GM23248 (cell line): ENCODE measurements around the gene ATP12A. TPM values are rescaled to one million over a fixed set of nuclear protein-coding genes. Genes with fewer than 3 reads are reported as not detected.

Experiments
- DNase-seq: peaks from one replicate; pipeline ENCODE4 v3.0.0-alpha.2; 2015
- H2AFZ ChIP-seq: fragments of 200-600 bp; sonication (generic); 2 replicates; pipeline ENCODE4 v1.6.1; 2016; ENCODE audit warnings: antibody characterized with exemption
- H3F3A ChIP-seq: fragments of 200-600 bp; sonication (generic); 2 replicates; pipeline ENCODE4 v1.6.1; 2016; ENCODE audit warnings: mild to moderate bottlenecking, antibody characterized with exemption, mixed run types; ENCODE audit not compliant: insufficient read depth
- H3K27ac ChIP-seq: fragments of 200-600 bp; sonication (generic); 2 replicates; pipeline ENCODE4 v1.5.1; 2016; ENCODE audit warnings: mild to moderate bottlenecking
- H3K27me3 ChIP-seq: fragments of 200-600 bp; sonication (generic); replicated peaks from 2 replicates; pipeline ENCODE4 v1.6.1; 2016; ENCODE audit warnings: mild to moderate bottlenecking; ENCODE audit not compliant: insufficient read depth
- H3K36me3 ChIP-seq: fragments of 200-600 bp; sonication (generic); 2 replicates; pipeline ENCODE4 v1.6.1; 2016; ENCODE audit warnings: low read depth, mild to moderate bottlenecking
- H3K4me1 ChIP-seq: fragments of 200-600 bp; sonication (generic); 2 replicates; pipeline ENCODE4 v1.6.1; 2016; ENCODE audit warnings: mild to moderate bottlenecking; ENCODE audit not compliant: insufficient read depth
- H3K4me2 ChIP-seq: fragments of 200-600 bp; sonication (generic); one replicate; pipeline ENCODE4 v1.6.1; 2016; ENCODE audit warnings: mild to moderate bottlenecking; ENCODE audit not compliant: unreplicated experiment
- H3K4me3 ChIP-seq: fragments of 200-600 bp; sonication (generic); 2 replicates; pipeline ENCODE4 v1.5.1; 2016; ENCODE audit warnings: mild to moderate bottlenecking
- H3K79me2 ChIP-seq: fragments of 200-600 bp; sonication (generic); 2 replicates; pipeline ENCODE4 v1.6.1; 2016; ENCODE audit warnings: mild to moderate bottlenecking; ENCODE audit not compliant: insufficient read depth
- H3K9ac ChIP-seq: fragments of 200-600 bp; sonication (generic); 2 replicates; pipeline ENCODE4 v1.6.1; 2016; ENCODE audit warnings: mild to moderate bottlenecking
- H3K9me2 ChIP-seq: fragments of 200-600 bp; sonication (generic); 2 replicates; pipeline ENCODE4 v1.6.1; 2016; ENCODE audit warnings: mixed run types, mild to moderate bottlenecking, moderate library complexity; ENCODE audit not compliant: insufficient read depth
- H3K9me3 ChIP-seq: fragments of 200-600 bp; sonication (generic); one replicate; pipeline ENCODE4 v1.6.1; 2017; ENCODE audit warnings: low read depth
- H4K20me1 ChIP-seq: fragments of 200-600 bp; sonication (generic); 2 replicates; pipeline ENCODE4 v1.6.0; 2016; ENCODE audit not compliant: insufficient read depth
- EZH2 ChIP-seq: fragments of 200-600 bp; sonication (generic); IDR thresholded peaks from 2 replicates; pipeline ENCODE4 v1.6.1; 2018; ENCODE audit warnings: antibody characterized with exemption, mild to moderate bottlenecking; ENCODE audit not compliant: insufficient read depth, poor library complexity, severe bottlenecking
- EZH2phosphoT487 ChIP-seq: fragments of 200-600 bp; sonication (generic); IDR thresholded peaks from 2 replicates; pipeline ENCODE4 v1.6.1; 2018; ENCODE audit warnings: antibody characterized with exemption, moderate library complexity, mild to moderate bottlenecking, low read depth; ENCODE audit not compliant: insufficient read depth
- whole genome bisulfite sequencing, 2 experiments: methylation state at CpG; one replicate each; pipeline ENCODE4 v1.1.6; 2015 to 2017; ENCODE audit warnings: low lambda C conversion rate in 2 of 2, low coverage in 1 of 2; ENCODE audit errors: missing lambda C conversion rate in 2 of 2; 5-methylcytosine and 5-hydroxymethylcytosine counted together
- in situ Hi-C: fragments of 300-500 bp; cut with MboI; formaldehyde crosslinking; loops from 2 replicates; pipeline ENCODE4 v1.15.0; 2020
- polyA plus RNA-seq: library from polyadenylated mRNA; unstranded; fragments of >200 nt; fragmentation: Nextera tagmentation; extraction: Ambion mirVana; gene quantifications from 2 replicates; pipeline ENCODE4 v1.2.1, GENCODE V29; 2016
- total RNA-seq: library from RNA; depleted of rRNA; stranded (reverse); fragments of >200 nt; shearing (Covaris generic); gene quantifications from 2 replicates; pipeline ENCODE4 v1.2.3, GENCODE V29; 2014

The ATP12A gene
- total and polyA plus RNA-seq, 2 experiments from 2014 or later, result not detected

GRCh38 chr13:24741791-24742190 is 61.6 kb downstream of the ATP12A start:
- in situ Hi-C loops, result no loop called here
- no peaks in the 10 kb centered on the region for H3K4me1 ChIP-seq

GRCh38 chr13:24742294-24742693 is 62.1 kb downstream of the ATP12A start:
- no peak overlapping the region for H3K4me3 ChIP-seq
- TF ChIP-seq EZH2phosphoT487 (no peak), EZH2 (no peak)
- DNase-seq, result no peak
- H3K9me3 ChIP-seq, result no peaks in the 10 kb centered on the region
- no peaks in the 10 kb centered on the region for H3F3A ChIP-seq
- peaks cover 29% of the 10 kb centered on the region for H3K27me3 ChIP-seq
- no peak overlapping the region for H3K4me2 ChIP-seq
- H3K79me2 ChIP-seq, result no peaks in the 10 kb centered on the region
- no peaks in the 10 kb centered on the region for H3K9me2 ChIP-seq
- no peaks in the 10 kb centered on the region for H3K36me3 ChIP-seq
- H2AFZ ChIP-seq, result no peak overlapping the region
- no peak overlapping the region for H3K9ac ChIP-seq
- H4K20me1 ChIP-seq, result no peaks in the 10 kb centered on the region
- H3K27ac ChIP-seq, result no peak overlapping the region
- no peaks in the 10 kb centered on the region for H3K4me1 ChIP-seq
- WGBS, 2 experiments, result 2 to 7% methylated on average over 6 of the region's 6 CpGs
- in situ Hi-C loops, result no loop called here

More at GRCh38 chr13:24741791-24742190, 61.6 kb downstream of the ATP12A start:
- H3K36me3 ChIP-seq, result no peaks in the 10 kb centered on the region
- peaks cover 24% of the 10 kb centered on the region for H3K27me3 ChIP-seq
- no peaks in the 10 kb centered on the region for H4K20me1 ChIP-seq
- no peak overlapping the region for H3K4me3 ChIP-seq
- no peak overlapping the region for H3K27ac ChIP-seq
- H3K9ac ChIP-seq, result no peak overlapping the region
- TF ChIP-seq EZH2phosphoT487 (no peak), EZH2 (no peak)
- no peaks in the 10 kb centered on the region for H3K79me2 ChIP-seq
- no peaks in the 10 kb centered on the region for H3F3A ChIP-seq
- H3K9me2 ChIP-seq, result no peaks in the 10 kb centered on the region
- no peak for DNase-seq
- no peak overlapping the region for H2AFZ ChIP-seq
- no peaks in the 10 kb centered on the region for H3K9me3 ChIP-seq
- WGBS, 2 experiments, result 54 to 59% methylated on average over 8 of the region's 8 CpGs
- H3K4me2 ChIP-seq, result no peak overlapping the region

- no peak overlapping the region for H3K9ac ChIP-seq
- no peaks in the 10 kb centered on the region for H3K79me2 ChIP-seq
- H3F3A ChIP-seq, result no peaks in the 10 kb centered on the region
- H3K4me1 ChIP-seq, result no peaks in the 10 kb centered on the region
- H3K4me2 ChIP-seq, result no peak overlapping the region
- in situ Hi-C loops, result no loop called here
- H2AFZ ChIP-seq, result no peak overlapping the region
- no peaks in the 10 kb centered on the region for H4K20me1 ChIP-seq
- H3K27ac ChIP-seq, result no peak overlapping the region
- H3K27me3 ChIP-seq, result peaks cover 36% of the 10 kb centered on the region
- DNase-seq, result no peak
- no peak for TF ChIP-seq EZH2
- TF ChIP-seq EZH2phosphoT487, result no peak
- H3K9me3 ChIP-seq, result no peaks in the 10 kb centered on the region
- H3K4me3 ChIP-seq, result no peak overlapping the region
- WGBS, 2 experiments, result 40 to 53% methylated on average over 4 of the region's 4 CpGs
- no peaks in the 10 kb centered on the region for H3K36me3 ChIP-seq
- no peaks in the 10 kb centered on the region for H3K9me2 ChIP-seq
These were observed 62.8 kb downstream of the ATP12A start for GRCh38 chr13:24742977-24743376.

GRCh38 chr13:24744247-24744646 is 64.0 kb downstream of the ATP12A start:
- no peak overlapping the region for H3K27ac ChIP-seq
- H3F3A ChIP-seq, result no peaks in the 10 kb centered on the region
- in situ Hi-C loops, result no loop called here
- DNase-seq, result no peak
- no peaks in the 10 kb centered on the region for H3K9me2 ChIP-seq
- H3K4me3 ChIP-seq, result no peak overlapping the region
- WGBS, 2 experiments, result 15 to 36% methylated on average over 6 of the region's 6 CpGs
- H3K36me3 ChIP-seq, result no peaks in the 10 kb centered on the region
- H3K9ac ChIP-seq, result no peak overlapping the region
- H3K27me3 ChIP-seq, result peaks cover 48% of the 10 kb centered on the region
- no peaks in the 10 kb centered on the region for H3K4me1 ChIP-seq
- H3K79me2 ChIP-seq, result no peaks in the 10 kb centered on the region
- no peaks in the 10 kb centered on the region for H4K20me1 ChIP-seq
- no peak overlapping the region for H3K4me2 ChIP-seq
- H3K9me3 ChIP-seq, result no peaks in the 10 kb centered on the region
- H2AFZ ChIP-seq, result no peak overlapping the region
- no peak for TF ChIP-seq EZH2phosphoT487
- no peak for TF ChIP-seq EZH2

- Histone ChIP-seq H3K9me2 (no peaks in the 10 kb centered on the region), H3K27me3 (peaks cover 61% of the 10 kb centered on the region), H3K9ac (no peak overlapping the region), H3K4me1 (no peaks in the 10 kb centered on the region), H3F3A (no peaks in the 10 kb centered on the region), H3K36me3 (no peaks in the 10 kb centered on the region), H3K27ac (no peak overlapping the region), H3K79me2 (no peaks in the 10 kb centered on the region), H2AFZ (no peak overlapping the region), H3K9me3 (no peaks in the 10 kb centered on the region), H3K4me3 (no peak overlapping the region), H4K20me1 (no peaks in the 10 kb centered on the region), H3K4me2 (no peak overlapping the region)
- in situ Hi-C loops, result no loop called here
- no peak for DNase-seq
- 12 to 15% methylated on average over 20 to 24 of the region's 24 CpGs for WGBS, 2 experiments
- TF ChIP-seq EZH2, result no peak
- no peak for TF ChIP-seq EZH2phosphoT487
These were observed 65.3 kb downstream of the ATP12A start for GRCh38 chr13:24745516-24745860.
